Testis (tissue), 2 donors: Measurements from ENCODE around the gene SLC34A3.

Experiments used
- POLR2A ChIP-seq: fragments of 450-650 bp; IDR thresholded peaks from one replicate; pipeline ENCODE4 v1.6.1; 2017; ENCODE audit warnings: antibody characterized with exemption, mild to moderate bottlenecking, moderate library complexity
- TF ChIP-seq, protein P1 (sequence below), 3 experiments: fragments of 450-650 bp in 2 of 3; fragments of 200-600 bp in 1 of 3; sonication (generic) in 1 of 3; IDR thresholded peaks; one replicate each; pipeline ENCODE4 v1.5.1; 2016 to 2019; ENCODE audit warnings: antibody characterized with exemption in 3 of 3, mild to moderate bottlenecking in 2 of 3, moderate library complexity in 1 of 3

DNA sequence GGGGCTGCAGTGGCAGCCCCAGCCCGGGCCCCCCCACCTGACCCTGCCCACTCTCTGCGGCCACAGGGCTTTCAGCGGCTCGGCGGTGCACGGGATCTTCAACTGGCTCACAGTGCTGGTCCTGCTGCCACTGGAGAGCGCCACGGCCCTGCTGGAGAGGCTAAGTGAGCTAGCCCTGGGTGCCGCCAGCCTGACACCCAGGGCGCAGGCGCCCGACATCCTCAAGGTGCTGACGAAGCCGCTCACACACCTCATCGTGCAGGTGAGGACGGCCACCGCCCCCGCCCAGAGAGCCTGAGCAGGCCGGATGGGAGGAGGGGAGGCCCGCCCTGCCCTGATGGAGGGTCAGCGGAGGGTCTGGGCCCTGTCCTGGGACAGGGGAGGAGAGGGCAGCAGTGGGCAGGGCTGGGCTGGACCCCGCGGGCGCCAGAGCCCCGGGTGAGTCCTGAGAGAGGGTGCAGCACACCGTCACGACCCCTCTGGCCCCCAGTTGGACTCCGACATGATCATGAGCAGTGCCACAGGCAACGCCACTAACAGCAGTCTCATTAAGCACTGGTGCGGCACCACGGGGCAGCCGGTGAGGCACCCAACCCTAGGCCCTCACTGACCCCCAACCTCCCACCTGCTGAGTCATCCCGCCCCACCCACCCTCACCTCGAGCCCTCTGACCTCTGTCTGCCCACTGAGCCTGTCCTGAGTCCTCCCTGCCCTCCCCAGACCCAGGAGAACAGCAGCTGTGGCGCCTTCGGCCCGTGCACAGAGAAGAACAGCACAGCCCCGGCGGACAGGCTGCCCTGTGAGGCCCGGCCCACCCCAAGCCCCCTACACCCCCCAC lies 2.7 kb downstream of the SLC34A3 start:
- TF ChIP-seq, protein P1, sequence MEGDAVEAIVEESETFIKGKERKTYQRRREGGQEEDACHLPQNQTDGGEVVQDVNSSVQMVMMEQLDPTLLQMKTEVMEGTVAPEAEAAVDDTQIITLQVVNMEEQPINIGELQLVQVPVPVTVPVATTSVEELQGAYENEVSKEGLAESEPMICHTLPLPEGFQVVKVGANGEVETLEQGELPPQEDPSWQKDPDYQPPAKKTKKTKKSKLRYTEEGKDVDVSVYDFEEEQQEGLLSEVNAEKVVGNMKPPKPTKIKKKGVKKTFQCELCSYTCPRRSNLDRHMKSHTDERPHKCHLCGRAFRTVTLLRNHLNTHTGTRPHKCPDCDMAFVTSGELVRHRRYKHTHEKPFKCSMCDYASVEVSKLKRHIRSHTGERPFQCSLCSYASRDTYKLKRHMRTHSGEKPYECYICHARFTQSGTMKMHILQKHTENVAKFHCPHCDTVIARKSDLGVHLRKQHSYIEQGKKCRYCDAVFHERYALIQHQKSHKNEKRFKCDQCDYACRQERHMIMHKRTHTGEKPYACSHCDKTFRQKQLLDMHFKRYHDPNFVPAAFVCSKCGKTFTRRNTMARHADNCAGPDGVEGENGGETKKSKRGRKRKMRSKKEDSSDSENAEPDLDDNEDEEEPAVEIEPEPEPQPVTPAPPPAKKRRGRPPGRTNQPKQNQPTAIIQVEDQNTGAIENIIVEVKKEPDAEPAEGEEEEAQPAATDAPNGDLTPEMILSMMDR (IDR thresholded peaks at IDR 0.05) = no peak
- TF ChIP-seq POLR2A = no peak
